Upper lobe of left lung (tissue), 4 donors: ENCODE results near the gene ANKHD1.

Experiments
- EP300 ChIP-seq, 4 donors: sonication (generic); formaldehyde crosslinking; IDR thresholded peaks; one replicate each; pipeline ENCODE4 v1.5.1; 2017; ENCODE audit warnings: antibody characterized with exemption in 4 of 4, control low read depth in 2 of 4
- POLR2A ChIP-seq, 4 donors: fragments of 450-650 bp; IDR thresholded peaks; one replicate each; pipeline ENCODE4 v1.5.1; 2016 to 2017; ENCODE audit warnings: antibody characterized with exemption in 4 of 4, mild to moderate bottlenecking in 2 of 4
- POLR2AphosphoS5 ChIP-seq, 2 donors: sonication (generic); formaldehyde crosslinking; IDR thresholded peaks; one replicate each; pipeline ENCODE4 v1.5.1; 2017; ENCODE audit warnings: antibody characterized with exemption in 2 of 2
- TF ChIP-seq, protein P1 (sequence below), 6 experiments: fragments of 450-650 bp in 4 of 6; fragments of 200-600 bp in 2 of 6; sonication (generic) in 2 of 6; IDR thresholded peaks; one replicate each; pipeline ENCODE4 v1.5.1; 2016 to 2019; ENCODE audit warnings: antibody characterized with exemption in 6 of 6

DNA sequence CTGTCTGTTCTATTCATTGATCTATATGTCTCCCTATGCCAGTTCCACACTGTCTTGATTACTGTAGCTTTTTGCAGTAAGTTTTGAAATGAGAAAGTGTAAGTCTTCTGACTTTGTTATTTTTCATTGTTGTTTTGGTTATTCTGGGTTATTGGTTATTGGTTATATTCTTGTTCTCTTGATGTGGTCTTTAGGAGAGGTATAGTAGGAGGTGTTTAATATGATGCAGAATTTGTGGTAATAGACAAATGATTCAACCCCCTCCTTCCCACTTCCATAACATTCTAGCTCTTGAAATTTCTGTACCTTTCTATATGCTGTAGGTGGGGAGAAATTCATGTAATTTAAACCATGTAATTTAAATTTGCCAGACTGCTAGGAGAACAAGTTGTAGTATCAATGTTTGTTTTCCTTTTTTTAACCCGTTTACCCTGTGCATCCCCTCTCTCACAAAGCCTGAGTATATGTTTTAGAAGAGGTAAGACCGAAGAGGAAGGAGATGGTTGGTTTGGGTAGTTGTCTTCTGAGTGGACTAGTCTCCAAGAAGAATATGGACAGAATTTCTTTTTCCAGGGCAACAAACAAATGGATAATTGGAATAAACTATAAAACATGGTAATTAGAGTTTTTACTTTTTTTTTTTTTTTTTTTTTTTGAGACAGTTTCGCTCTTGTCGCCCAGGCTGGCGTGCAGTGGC, 19.2 kb downstream of the ANKHD1 start:
- TF ChIP-seq, protein P1, sequence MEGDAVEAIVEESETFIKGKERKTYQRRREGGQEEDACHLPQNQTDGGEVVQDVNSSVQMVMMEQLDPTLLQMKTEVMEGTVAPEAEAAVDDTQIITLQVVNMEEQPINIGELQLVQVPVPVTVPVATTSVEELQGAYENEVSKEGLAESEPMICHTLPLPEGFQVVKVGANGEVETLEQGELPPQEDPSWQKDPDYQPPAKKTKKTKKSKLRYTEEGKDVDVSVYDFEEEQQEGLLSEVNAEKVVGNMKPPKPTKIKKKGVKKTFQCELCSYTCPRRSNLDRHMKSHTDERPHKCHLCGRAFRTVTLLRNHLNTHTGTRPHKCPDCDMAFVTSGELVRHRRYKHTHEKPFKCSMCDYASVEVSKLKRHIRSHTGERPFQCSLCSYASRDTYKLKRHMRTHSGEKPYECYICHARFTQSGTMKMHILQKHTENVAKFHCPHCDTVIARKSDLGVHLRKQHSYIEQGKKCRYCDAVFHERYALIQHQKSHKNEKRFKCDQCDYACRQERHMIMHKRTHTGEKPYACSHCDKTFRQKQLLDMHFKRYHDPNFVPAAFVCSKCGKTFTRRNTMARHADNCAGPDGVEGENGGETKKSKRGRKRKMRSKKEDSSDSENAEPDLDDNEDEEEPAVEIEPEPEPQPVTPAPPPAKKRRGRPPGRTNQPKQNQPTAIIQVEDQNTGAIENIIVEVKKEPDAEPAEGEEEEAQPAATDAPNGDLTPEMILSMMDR (IDR thresholded peaks at IDR 0.05), result no peak
- TF ChIP-seq POLR2AphosphoS5 (IDR thresholded peaks at IDR 0.05) (no peak), EP300 (IDR thresholded peaks at IDR 0.05) (no peak), POLR2A (IDR thresholded peaks at IDR 0.05) (no peak)
